GM19351 (cell line): Measurements from ENCODE around the gene TMEM184A.

Source experiments
- ATAC-seq: cut with Tn5 transposase; IDR thresholded peaks from one replicate; pipeline ENCODE4 v1.9.1; 2021; ENCODE audit warnings: mild to moderate bottlenecking, moderate library complexity; ENCODE audit not compliant: unreplicated experiment

Gene TMEM184A

DNA sequence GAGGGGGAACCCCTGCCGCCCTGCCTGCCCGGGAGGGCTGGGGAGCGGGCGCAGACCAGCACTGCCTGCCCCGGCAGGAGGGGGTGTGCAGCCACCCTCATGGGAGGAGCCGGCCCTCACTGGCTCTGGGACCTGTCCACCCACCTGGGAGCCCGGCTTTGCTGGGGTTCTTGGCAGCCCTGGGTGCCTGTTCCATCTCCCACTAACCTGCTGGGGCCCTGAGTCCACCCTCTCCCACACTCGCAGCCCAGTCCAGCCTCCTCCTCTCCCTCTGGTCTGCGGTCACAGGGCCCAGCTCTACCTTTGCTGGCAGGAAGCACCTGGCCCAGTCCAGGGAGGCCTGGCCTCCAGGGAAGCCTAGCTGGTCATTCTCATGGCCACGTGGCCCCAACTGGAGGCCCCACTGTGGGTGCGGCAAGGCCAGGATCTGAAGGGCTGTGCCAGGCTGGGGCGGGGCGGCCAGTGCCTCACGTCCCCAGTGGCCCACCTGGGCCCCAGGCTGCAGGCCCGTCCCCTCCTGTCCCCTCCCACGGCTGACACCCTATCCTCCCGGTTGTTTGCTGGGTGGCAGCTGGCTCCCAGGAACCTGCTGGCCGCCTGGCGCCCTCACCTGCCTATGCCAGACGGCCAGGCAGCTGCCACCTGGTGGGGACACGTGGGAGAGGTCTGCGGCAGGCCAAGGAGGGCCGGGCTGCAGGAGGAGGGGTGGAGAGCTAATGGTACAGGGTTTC is at the start of gene TMEM184A:
Gene TMEM184A, minus strand, starts transcription at position 393 of the 731 bp plus-strand sequence. CDS start 721 bp downstream, outside the sequence.
- ATAC-seq: no peak

DNA sequence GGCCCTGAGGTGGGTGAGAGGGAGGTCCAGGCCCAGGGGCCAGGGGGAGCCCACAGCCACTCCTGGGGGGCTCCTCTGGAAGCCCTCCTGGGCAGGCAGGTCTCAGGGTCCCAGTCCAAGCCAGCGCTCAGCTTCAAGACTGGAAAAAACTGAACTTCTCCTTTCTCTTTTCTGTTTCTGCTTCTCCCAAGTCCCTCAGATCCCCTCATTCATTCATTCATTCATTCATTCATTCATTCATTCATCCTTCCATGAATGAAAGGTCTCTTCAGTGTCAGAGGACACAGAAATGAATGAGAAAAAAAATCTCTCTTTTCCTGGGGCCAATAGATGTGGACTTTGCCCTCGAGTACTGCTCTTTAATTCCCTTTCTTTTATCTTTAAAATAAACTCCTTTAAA is 48.4 kb upstream of the TMEM184A start:
- no peak for ATAC-seq

DNA sequence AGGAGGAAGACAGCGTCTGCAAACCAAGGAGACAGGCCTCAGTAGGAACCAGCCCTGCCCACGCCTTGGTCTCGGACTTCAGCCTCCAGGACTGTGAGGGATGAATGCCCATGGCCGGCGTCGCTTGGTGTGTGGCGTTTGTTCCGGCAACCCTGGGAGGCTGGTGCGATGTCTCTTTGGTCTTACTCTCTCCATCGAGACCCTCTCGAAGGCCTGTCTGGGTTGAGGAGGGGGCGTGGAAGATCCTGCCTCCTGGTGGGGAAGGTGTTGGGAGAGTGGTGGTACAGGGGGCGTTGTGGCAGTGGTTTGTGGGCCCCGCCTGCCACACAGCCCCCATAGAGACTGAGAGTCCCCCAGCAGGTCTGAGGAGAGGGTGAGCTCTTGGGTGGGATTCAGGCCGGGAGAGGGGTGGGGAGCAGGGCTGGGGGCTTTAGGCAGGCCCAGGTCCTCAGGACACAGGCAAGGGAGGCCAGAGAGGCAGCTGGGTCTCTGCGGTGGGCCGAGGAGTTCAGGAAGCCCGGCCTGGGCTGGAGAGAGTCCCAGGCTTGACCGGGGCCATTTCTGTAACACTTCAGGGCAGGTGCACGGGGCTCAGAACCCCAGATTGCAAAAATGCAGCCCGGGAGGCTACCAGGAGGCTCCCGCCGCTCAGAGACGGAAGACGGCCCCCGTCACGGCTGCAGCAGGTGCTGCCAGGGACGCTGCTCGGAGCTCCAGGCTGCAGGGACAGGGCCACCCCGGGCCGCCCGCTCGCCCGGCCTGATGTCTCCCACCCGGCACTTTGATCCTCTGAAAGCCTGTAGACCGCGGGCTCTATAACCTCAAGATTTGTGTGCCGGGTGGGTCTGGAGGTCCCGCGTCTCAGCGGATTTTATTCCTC is 47.6 kb upstream of the TMEM184A start:
- ATAC-seq: no peak

DNA sequence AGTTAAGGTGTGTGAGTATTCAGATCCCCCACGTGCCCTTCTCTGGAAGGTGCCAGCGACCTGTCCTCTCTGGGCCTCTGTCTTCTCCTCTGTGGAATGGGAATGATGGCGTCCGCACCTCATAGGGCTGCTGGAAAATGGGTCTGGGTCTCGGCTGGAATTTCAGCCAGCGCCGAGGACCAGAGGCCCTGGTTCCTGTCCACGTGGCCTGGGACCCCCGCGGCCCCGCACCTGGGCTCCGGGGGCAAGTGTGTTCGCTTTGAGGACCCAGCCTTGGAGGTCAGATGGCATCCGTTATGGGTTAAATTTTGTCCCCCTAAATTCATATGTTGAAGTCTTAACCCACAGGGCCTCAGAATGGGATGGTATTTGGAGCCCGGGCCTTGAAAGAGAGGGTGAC is 46.4 kb upstream of the TMEM184A start:
- no peak for ATAC-seq

DNA sequence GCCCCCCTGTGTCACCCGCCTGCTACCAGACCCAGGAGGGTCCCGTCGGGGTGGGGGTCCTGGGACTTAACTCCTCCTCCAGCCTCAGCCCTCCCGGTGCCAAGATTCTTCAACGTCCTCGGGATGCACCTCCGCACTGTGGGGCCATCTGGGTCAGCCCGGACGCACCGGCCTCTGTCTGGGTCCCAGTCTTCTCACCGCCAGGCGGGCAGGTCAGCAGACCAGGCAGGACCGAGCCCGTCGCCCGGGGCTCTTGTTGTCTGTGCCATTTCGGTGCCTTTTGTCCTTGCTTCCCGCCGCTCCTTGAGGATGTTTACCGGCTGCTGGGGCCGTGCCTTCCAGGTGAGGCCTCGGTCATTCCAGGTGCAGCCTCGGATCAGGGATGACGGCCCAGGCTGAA is 46.0 kb upstream of the TMEM184A start:
- no peak for ATAC-seq

DNA sequence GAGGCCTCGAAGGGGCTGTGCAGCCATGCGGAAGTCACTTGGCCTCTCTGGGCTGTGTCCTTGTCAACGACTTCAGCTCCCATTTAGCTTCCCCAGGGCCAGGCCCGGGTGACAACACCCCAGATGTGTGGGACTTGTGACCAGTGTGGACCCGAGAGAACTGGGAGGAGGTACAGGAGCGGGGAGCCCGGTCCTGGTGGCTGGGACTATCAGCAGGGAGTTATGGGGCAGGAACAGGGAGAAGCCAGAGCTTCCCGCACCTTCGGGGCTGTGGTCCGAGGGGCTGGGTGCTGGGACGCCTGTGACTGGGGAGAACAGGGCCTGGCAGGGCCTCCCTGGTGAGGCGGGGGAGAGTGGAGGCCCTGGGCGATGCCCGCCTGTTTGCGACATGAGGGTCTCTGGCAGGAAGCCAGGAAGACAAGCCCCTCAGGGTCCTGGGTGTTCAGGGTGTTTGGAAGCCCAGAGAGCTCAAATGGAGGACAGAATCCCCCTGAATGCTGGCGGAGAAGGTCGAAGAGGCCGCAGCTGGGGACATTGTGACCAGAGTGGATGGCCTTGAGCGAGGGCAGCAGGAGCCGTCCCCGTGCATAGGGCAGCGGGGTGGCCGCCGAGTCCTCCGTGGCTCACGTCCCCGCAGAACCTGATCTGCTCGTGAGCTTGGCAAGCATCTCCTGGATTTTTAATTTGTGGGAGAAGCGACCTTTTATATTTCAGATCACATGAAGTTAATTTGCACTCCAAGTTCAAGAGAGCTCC is 43.8 kb upstream of the TMEM184A start:
- no peak for ATAC-seq

DNA sequence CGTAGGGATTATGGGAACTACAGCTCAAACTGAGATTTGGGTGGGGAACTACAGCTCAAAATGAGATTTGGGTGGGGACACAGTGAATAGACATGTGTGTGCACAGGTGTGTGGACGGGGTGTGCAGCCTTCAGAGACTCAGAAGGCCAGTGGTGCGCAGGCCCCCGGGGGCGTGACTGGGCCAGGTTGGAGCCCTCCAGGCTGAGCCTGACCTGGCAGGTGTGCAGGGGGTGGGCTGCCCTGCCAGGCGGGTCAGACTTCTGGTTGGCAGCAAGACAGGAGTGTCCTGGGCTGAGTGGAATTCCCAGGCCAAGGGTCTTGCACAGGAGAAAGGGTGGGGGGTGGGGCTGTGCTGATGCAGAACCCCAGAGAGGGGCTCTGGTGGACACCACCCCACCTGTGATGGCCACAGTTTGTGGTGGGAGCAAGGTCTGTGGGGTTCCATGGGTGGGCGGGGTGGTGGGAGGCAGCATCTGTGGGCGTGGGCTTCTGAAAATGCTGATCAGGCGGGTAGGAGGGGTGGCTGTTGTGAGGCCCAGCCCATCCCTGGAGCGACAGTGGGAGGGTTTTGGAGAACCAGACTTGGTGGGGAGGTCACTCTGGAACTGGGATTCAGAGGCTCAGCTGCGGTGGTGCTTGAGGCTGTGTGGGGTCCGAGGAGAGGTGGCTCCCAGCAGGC is 43.1 kb upstream of the TMEM184A start:
- ATAC-seq: no peak

DNA sequence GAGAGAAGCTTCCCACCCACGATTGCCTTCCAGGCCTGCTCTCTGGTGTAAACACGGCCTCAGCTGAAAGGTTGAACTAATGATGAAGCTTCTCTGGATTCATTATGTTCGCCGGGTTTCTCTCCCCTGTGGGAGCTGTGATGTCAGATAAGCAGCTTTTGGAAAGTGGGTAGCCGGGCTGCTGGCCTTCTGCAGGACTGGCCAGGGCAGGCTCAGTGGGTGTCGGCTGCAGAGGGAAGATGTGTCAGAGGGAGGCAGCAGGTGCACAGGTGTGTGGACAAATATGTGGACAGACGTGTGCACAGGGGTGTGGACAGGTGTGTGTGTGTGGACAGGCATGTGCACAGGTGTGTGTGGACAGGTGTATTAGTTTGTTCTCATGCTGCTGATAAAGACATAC is 42.3 kb upstream of the TMEM184A start:
- ATAC-seq: no peak

DNA sequence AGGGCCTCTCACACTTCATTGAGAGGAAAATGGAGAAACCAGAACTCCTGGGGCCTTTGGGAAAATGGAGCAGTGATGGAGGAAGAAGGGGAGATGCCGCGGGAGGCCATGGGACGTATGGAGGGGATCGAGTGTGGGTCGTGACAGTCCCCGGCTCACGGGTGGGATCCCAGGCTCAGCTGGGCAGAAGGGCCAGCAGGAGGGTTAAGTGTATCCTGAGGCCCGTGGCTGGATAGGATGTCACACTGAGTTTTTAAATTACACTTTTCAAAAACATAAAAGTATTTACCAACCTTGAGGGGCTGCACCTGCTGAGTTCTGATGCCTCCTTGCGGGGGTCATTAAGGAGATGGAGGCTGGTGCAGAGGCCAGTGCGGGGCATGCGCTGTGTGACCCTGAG is 41.8 kb upstream of the TMEM184A start:
- ATAC-seq: no peak

DNA sequence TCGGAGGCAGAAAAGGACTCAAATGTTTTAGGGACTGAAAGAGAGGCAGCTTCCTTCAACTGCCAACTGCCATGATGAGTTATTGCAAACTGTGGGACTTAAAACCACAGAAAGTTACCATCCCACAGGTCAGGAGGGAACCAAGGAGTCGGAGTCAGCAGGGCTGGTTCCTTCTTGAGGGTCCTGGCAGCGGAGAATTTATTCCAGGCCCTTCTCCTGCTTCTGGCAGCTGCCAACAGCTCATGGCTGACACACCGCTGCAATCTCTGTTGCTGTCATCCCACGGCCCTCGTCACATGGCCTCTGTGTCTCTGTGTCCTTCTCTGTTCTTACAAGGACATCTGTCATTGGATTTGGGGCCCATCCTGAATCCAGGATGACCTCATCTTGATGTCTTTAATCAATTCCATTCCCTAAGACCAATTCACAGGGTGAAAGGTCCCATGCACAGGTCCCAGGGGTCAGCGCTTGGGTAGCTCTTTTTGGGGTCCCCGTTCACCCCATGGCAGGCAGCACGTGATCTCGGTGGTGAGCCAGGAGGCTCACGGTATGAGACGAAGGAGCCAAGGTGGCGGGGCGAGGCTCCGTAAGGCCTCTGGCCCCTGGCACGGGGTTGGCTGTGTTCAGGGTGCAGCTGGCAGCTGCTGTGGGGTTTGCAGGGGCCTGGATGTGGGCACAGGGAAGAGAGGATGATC is 41.2 kb upstream of the TMEM184A start:
- no peak for ATAC-seq

DNA sequence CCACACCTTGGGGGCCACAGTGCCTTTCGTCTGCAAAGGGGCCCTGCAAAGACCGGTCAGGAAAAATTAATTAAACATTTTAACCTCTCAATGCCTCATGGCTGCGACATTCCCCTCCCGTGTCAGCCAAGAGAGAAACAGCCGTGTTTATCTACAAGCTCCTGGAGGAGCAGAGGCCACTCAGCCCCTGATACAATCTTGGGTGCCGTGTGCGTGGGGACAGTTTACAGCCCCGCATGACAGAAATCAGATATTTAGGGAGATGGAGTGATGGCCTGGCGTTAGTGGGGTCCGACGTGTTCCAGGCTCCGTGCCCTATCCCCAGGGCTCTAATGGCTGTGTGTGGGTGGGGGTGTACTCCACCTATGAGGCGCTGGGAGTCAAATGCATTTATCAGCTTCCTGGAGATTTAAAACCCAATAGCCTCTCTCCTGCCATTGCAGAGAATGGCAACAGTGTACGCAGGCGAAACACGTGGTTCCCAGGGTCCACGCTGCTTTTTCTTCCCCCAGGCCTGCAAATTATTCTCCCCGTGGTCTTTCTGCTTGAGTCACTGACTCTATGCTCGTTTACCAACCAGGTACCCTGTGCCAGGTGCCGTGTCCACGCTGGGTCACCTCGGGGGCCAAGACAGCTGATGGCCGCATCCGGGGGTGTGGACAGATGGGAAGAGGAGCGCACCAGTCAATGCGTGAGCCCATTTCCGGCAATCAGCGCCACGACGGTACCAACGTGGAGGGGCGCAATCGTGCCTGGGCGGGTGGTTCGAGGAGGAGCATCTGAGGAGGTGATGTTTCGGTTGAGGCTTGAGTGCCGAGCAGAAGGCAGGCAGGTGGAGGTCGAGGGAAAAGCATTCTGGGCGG is 40.4 kb upstream of the TMEM184A start:
- ATAC-seq: no peak

DNA sequence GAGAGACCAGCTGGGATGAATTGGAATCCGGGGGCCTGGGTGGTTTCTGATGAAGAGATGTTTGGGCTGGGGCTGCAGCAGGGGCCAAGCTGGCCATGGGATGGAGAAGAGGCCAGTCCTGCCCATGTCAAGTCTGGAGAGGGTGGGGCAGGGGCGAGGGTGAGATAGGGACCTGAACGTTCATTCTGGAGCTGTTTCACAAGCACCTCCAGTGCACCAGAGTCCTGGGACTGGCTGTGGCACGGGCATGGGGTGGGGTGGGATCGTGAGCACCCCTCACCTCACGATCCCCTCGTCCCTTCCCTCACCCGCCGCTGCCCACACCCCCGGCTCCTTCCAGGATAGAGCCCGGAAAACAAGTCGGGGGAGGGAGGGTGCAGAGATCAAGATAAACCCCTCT is 39.6 kb upstream of the TMEM184A start:
- ATAC-seq: no peak

DNA sequence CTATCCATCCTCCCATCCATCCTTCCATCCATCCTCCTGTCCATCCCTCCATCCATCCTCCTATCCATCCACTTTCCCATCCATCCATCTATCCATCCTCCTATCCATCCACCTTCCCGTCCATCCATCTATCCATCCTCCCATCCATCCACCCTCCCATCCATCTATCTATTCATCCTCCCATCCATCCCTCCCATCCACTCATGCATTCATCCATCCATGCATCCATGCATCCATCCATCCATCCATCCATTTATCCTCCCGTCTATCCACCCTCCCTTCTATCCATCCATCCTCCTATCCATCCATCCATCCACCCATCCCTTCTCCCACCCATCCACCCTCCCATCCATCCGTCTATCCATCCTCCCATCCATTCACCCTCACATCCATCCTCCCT is 39.0 kb upstream of the TMEM184A start:
- ATAC-seq: no peak

DNA sequence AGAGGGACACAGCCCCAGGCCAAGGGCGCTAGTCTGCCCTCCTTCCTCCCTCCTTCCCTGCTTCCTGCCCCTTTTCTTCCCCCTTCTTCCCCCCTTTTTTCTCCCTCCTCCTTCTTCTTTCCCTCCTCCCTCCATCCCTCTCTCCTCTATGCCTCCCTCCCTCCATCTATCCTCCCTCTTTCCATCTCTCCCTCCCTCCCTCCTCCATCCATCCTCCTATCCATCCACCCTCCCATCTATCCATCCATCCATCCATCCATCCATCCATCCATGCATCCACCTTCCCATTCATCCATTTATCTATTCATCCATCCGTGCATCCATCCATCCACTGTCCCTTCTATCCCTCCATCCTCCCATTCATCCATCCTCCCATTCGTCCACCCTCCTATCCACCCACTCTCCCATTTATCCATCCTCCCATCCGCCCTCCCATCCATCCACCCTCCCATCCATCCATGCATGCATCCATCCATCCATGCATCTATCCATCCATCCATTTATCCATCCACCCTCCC is 38.0 kb upstream of the TMEM184A start:
- ATAC-seq: no peak

DNA sequence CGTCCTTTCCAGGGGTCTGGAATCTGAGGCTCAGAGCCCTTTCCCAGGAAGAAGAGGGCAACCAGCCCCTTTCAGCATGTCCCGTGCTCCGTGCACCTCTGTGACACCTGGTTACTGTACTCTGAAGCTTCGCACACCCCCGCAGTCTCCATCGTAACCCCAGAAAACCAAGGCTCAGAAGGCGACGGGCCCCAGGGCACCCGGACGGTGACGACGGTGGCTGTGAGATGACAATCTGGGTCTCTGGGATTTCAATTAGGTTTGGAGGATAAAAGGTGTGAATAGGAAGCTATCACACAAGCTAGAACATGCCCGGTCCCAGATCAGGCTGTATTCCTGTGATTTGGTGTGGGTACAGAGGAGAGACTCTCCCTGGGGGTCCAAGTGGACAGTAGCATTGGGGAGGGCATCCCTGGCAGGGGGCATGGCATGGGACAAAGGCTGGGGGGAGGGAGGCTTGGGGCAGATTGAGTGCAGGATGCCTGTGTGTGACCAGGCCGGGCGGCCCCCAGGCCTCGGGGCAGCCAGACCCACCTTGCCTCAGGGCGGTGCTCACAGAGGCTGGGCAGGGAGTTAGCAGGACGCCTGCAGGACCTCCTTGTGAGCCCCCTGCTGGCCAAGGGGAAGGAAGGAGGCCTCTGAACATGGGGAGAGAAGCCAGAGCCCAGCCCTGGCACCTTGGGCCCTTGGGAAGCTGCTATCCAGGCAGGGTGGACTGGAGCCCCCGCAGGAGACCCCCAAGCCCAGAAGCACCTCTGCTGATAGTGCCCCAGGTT is 37.3 kb upstream of the TMEM184A start:
- no peak for ATAC-seq

DNA sequence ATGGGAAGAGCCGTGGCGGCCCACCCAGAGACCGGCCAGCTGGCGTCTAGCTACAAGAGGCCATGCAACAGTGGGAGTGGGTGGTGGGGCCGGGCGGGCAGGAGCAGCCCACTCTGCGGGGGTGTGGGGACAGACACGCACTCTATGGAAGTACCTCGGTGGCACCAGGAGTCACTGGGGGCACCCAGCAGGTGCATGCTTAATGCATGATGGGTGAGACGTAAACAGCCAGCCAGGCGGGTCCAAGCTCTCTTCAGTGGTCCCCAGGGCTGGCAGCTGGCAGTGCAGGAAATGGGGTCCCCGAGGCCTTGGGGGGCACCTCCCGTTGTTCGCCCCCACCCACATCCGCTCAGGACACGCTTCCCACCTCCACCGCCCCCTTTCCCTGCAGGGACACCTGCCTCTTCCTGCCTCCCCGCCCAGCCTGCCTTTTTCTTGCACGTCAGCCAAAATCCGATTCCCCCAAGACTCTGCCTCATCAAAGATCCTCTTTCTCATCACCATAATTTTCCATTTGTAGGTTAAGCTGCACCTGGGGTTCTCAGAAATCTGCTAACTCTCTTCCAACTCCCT is 36.4 kb upstream of the TMEM184A start:
- ATAC-seq: no peak

DNA sequence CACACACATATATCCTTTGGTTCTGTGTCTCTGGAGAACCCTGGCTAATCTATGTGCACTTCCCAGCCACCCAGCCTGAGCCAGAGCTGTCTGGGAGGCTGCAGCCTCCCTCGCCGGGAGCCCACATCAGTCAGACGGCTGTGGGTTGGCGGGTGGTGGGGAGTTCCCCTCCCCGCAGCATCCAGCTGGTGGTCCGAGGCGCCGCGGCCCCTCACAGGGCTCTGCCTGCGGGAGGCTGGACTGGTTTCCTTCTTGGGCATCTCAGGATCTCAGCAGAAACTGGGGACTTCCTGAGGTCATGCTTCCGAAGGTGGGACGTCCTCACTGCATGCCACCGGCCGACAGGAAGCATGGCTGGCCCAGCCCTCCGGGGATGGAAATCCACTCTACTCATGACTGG is 35.9 kb upstream of the TMEM184A start:
- no peak for ATAC-seq

DNA sequence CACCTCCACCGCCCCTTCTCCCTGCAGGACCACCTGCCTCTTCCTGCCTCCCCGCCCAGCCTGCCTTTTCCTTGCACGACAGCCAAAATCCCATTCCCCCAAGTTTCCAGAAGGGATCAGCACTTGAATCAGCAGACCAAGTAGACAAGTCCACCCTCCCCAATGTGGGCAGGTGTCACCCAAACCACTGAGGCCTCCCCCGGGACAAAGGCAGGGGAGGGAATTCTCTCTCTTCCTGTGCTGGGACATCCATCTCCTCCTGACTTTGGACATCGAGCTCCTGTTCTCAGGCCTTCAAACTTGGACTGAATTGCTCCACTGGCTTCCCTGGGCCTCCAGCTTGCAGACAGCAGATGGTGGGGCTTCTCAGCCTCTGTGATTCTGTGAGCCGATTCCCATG is 35.4 kb upstream of the TMEM184A start:
- ATAC-seq: no peak
